ENCODE data around the gene PTN. TPM values are rescaled to one million over a fixed set of nuclear protein-coding genes. Genes with fewer than 3 reads are reported as not detected.

PTN gene
- total RNA-seq: 23.8 and 32.1 TPM in 2 replicates

DNA sequence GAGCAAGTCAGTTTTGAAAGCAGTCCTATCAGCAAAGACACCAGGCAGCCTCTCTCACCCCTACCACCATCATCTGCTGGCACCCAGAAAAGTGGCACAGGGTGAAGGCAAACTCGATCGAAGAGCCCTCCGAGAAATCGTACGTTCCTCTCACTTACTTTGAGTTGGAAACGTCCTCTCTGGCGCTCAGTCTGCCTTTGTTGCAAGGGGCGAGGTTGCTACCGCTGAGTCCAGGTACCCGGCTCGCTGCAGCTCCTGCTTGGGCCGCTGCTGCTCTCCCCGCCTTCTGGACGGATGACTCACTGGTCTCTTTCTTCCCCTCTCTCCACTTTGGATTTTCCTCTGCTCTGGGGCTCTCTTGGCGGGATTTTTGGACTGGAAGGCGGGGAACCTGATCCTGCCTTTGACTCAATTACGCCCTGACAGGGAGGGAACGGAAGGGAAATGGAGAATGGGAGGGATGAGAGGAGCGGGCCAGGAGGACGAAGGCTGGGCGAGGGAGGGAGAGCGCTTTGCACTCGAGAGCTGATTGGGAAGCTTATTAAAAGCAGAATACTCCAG, at the start of gene PTN:
Gene PTN, minus strand, starts transcription at position 453 of the 561 bp plus-strand sequence. CDS start 88,760 bp downstream, outside the sequence.

Measured in uterine smooth muscle cell (primary cell).